ENCODE data around the gene BCAM.
"Not testable (repeated sequence)": the region's sequence is repeated elsewhere in the genome, so short reads cannot be mapped to it uniquely, and the experiment has no call there.

Gene BCAM

GRCh38 chr19:44819246-44819832, 10.4 kb downstream of the BCAM start:
- DNase-seq (ENCODE audit: extremely low read depth, low read depth), result no peak
- TF ChIP-seq, protein P1, sequence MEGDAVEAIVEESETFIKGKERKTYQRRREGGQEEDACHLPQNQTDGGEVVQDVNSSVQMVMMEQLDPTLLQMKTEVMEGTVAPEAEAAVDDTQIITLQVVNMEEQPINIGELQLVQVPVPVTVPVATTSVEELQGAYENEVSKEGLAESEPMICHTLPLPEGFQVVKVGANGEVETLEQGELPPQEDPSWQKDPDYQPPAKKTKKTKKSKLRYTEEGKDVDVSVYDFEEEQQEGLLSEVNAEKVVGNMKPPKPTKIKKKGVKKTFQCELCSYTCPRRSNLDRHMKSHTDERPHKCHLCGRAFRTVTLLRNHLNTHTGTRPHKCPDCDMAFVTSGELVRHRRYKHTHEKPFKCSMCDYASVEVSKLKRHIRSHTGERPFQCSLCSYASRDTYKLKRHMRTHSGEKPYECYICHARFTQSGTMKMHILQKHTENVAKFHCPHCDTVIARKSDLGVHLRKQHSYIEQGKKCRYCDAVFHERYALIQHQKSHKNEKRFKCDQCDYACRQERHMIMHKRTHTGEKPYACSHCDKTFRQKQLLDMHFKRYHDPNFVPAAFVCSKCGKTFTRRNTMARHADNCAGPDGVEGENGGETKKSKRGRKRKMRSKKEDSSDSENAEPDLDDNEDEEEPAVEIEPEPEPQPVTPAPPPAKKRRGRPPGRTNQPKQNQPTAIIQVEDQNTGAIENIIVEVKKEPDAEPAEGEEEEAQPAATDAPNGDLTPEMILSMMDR (IDR thresholded peaks at IDR 0.05; ENCODE audit: low read depth, low read length), result no peak

GRCh38 chr19:44820648-44821609, 12.0 kb downstream of the BCAM start:
- TF ChIP-seq, protein P1 (IDR thresholded peaks at IDR 0.05; ENCODE audit: low read depth, low read length), result no peak
- DNase-seq (ENCODE audit: extremely low read depth, low read depth), result no peak

DNA sequence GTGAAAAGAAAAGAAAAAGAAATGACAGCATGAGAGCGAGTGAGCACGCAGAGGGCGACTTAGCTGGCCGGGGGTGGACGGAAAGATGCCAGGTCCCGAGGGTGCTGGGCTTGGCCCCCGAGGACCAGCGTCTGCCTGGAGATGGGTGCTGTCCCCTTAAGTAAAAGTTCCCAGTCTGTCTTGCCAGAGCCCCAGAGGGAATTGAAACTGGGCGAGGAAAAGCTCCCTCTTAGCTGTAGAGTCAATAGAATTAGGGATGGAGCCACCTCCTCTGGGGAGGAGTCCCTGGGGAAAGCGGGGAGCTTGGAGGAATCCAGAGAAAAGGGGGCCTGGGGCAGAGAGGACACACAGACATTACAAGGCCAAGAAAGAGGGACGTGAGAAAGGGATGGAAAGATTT, 13.3 kb downstream of the BCAM start:
- TF ChIP-seq, protein P1 (IDR thresholded peaks at IDR 0.05; ENCODE audit: low read depth, low read length), result no peak
- DNase-seq (ENCODE audit: extremely low read depth, low read depth), result no peak

DNA sequence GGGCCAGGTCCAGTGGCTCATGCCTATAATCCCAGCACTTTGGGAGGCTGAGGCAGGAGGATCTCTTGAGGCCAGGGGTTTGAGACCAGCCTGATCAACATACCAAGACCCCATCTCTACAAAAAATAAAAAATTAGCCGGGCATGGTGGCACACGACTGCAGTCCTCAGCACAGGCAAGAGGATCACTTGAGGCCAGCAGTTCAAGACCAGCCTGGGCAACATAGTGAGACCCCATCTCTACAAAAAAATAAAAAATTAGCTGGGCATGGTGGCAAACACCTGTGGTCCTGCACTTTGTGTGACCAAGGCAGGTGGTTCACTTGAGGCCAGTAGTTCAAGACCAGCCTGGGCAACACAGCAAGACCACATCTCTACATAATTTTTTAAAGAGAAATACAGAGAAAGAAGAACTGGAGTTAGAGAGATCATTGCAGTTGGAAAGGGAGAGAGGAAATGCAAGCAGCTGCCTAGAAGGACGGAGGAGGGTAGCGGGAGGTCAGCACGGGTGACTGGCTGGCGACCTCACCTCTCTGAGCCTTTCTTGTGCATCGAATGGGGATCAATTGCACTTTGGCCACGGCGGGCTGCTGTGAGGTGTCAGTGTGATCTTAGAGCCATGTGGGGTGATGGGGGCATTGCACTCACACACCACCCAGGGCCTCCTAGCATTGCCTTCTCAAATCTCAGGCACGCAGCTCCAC, 13.9 kb downstream of the BCAM start:
- TF ChIP-seq, protein P1 (IDR thresholded peaks at IDR 0.05; ENCODE audit: low read depth, low read length), result no peak
- no peak for DNase-seq (ENCODE audit: extremely low read depth, low read depth)

GRCh38 chr19:44823373-44823698, 14.4 kb downstream of the BCAM start:
- TF ChIP-seq, protein P1 (IDR thresholded peaks at IDR 0.05; ENCODE audit: low read depth, low read length), result no peak
- no peak for DNase-seq (ENCODE audit: extremely low read depth, low read depth)

DNA sequence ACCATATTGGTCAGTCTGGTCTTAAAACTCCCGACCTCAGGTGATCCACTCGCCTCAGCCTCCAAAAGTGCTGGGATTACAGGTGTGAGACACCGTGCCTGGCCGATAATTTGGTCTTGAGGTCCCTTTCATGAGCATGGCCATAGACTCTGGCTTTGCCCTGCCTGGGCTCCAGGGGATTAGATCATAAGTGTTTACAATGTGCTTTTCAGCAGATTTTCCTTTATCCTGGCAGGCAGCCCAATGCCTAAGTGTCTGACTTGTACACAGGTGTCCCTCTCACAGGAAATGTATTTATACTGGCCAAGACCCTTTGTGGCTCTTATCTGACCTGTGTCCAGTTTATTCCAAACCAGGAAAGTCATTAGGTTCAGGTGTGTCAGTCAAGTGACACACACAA, 15.9 kb downstream of the BCAM start:
- DNase-seq (ENCODE audit: extremely low read depth, low read depth), result no peak
- TF ChIP-seq, protein P1 (IDR thresholded peaks at IDR 0.05; ENCODE audit: low read depth, low read length), result no peak

- DNase-seq (ENCODE audit: extremely low read depth, low read depth), result not testable (repeated sequence)
These were observed 24.0 kb downstream of the BCAM start for GRCh38 chr19:44832875-44833274.

DNA sequence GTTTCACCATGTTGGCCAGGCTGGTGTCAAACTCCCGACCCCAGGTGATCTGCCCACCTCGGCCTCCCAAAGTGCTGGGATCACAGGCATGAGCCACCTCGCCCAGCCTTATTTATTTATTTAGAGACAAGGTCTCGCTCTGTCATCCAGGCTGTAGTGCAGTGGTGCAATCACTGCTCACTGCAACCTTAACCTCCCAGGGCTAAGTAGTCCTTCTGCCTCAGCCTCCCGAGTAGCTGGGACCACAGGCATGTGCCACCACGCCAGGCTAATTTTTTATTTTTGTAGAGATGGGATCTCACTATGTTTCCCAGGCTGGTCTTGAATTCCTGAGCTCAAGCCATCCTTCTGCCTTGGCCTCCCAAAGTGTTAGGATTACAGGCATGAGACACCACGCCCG, 25.5 kb downstream of the BCAM start:
- not testable (repeated sequence) for DNase-seq (ENCODE audit: extremely low read depth, low read depth)

All from AG09319 (cell line).